GM19372 (cell line): ENCODE measurements around the gene SPECC1L.
A peak's percentile ranks its signal among the peaks of the same experiment; 100 is the strongest.
"Not testable (repeated sequence)": the region's sequence is repeated elsewhere in the genome, so short reads cannot be mapped to it uniquely, and the experiment has no call there.

ENCODE experiments used
- ATAC-seq: cut with Tn5 transposase; IDR thresholded peaks from one replicate; pipeline ENCODE4 v1.9.1; 2021; ENCODE audit warnings: mild to moderate bottlenecking, low read depth, moderate library complexity; ENCODE audit not compliant: unreplicated experiment

SPECC1L gene, protein sequence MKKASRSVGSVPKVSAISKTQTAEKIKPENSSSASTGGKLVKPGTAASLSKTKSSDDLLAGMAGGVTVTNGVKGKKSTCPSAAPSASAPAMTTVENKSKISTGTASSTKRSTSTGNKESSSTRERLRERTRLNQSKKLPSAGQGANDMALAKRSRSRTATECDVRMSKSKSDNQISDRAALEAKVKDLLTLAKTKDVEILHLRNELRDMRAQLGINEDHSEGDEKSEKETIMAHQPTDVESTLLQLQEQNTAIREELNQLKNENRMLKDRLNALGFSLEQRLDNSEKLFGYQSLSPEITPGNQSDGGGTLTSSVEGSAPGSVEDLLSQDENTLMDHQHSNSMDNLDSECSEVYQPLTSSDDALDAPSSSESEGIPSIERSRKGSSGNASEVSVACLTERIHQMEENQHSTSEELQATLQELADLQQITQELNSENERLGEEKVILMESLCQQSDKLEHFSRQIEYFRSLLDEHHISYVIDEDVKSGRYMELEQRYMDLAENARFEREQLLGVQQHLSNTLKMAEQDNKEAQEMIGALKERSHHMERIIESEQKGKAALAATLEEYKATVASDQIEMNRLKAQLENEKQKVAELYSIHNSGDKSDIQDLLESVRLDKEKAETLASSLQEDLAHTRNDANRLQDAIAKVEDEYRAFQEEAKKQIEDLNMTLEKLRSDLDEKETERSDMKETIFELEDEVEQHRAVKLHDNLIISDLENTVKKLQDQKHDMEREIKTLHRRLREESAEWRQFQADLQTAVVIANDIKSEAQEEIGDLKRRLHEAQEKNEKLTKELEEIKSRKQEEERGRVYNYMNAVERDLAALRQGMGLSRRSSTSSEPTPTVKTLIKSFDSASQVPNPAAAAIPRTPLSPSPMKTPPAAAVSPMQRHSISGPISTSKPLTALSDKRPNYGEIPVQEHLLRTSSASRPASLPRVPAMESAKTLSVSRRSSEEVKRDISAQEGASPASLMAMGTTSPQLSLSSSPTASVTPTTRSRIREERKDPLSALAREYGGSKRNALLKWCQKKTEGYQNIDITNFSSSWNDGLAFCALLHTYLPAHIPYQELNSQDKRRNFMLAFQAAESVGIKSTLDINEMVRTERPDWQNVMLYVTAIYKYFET

GRCh38 chr22:24270556-24271385, at the start of gene SPECC1L:
Gene SPECC1L, plus strand, starts transcription at chr22:24270831. Its CDS starts 31,401 bp downstream, at chr22:24302232.
- peak; percentile 92 for ATAC-seq

DNA sequence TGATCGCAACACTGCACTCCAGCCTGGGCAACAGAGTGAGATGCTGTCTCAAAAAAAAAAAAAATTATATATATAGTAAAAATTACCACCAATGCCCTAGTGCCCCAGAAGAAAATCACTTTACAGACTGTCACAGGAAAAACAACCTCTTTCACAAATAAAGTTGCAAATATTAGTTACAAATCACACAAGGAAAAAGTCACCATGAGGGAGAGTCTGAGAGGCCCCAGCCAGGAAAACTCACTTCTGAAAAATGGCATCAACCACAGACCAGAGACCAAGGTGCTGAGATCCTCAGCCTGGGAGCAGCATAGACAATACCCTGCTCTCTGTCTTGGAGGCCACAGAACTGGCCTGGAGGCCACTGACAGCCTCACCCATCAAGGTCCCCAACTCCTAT, 46.2 kb upstream of the SPECC1L start:
- no peak for ATAC-seq

GRCh38 chr22:24225044-24225601, 45.5 kb upstream of the SPECC1L start:
- no peak for ATAC-seq

DNA sequence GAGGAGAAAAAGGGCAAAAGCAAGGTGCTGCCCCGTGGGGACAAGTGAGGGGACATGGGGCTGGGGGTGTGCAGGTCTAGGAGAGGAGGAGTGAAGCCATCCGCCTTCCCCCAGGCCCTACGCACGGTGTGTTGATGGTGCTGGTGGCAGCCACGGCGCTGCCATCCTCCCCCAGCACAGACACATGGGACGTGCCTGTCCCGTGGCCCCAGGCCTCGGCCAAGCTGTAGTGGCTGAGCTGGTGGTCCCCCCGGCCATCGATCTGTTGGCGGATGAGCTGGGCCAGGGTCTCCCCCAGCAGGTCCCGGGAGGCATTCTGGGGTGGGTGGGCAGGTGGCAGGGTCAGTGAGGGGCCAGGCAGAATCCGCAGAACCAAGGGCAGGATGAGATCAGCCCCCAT, 44.7 kb upstream of the SPECC1L start:
- ATAC-seq: no peak

GRCh38 chr22:24230911-24231656, 39.5 kb upstream of the SPECC1L start:
- no peak for ATAC-seq

DNA sequence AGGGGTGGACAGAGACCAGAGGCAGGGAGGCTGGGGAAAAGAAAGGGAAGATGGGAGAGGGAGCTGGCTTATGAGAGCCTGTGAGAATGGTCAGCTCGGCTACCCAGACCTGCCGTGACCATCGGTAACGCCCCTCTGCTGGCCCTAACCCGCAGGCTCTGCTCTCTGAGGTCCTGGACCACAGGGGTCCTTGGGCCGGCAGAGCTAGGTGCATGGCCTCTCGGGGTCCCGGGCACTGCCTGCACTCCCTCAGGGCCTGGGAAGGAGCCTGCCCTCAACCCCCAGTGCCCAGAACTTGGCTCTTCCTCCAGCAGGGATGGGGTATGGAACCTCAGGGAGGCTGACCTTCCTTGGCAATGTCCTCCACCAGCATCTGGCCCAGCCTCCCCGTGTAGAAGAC, 38.9 kb upstream of the SPECC1L start:
- no peak for ATAC-seq

- ATAC-seq: no peak
These were observed 38.5 kb upstream of the SPECC1L start for GRCh38 chr22:24232124-24232523.

DNA sequence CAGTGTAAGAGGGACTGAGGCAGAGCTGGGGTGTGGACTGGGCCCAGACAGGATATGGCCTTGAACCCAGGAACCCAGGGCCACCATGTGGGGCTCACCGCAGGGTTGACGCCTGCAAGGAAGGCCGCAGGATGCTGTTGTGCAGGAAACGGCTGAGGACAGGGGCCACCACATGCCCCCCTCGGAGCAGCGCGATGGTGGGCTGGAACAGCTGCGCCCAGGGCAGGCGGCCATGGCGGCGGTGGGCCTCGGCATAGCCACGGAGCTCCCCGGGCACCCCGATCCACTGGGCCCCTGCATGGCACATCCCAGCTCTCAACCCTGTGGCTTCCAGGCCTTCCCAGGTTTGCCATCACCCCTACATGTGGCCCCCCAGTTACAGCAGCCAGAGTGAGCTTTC, 37.9 kb upstream of the SPECC1L start:
- ATAC-seq: no peak

GRCh38 chr22:24233235-24233634, 37.4 kb upstream of the SPECC1L start:
- ATAC-seq: no peak

- no peak for ATAC-seq
These were observed 36.8 kb upstream of the SPECC1L start for GRCh38 chr22:24233816-24234215.

- ATAC-seq: no peak
These were observed 35.3 kb upstream of the SPECC1L start for GRCh38 chr22:24235315-24235714.

GRCh38 chr22:24236656-24237055, 34.0 kb upstream of the SPECC1L start:
- no peak for ATAC-seq

DNA sequence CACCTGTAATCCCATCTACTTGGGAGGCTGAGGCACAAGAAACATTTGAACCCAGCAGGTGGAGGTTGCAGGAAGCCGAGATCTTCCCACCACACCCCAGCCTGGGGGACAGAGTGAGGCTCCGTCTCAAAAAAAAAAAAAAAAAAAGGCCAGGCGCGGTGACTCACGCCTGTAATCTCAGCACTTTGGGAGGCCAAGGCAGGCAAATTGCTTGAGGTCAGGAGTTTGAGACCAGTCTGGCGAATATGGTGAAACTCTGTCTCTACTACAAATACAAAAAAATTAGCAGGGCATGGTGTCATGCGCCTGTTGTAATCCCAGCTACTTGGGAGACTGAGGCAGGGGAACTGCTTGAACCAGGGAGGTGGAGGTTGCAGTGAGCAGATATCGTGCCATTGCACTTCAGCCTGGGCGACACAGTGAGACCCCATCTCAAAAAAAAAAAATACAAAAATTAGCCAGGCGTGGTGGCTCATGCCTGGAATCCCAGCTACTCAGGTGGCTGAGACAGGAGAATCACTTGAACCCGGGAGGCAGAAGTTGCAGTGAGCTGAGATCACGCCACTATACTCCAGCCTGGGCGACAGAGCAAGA, 32.4 kb upstream of the SPECC1L start:
- ATAC-seq: not testable (repeated sequence)

- no peak for ATAC-seq
These were observed 30.2 kb upstream of the SPECC1L start for GRCh38 chr22:24240381-24240780.

GRCh38 chr22:24240985-24241692, 29.5 kb upstream of the SPECC1L start:
- ATAC-seq: not testable (repeated sequence)

GRCh38 chr22:24243417-24243816, 27.2 kb upstream of the SPECC1L start:
- ATAC-seq: not testable (repeated sequence)

DNA sequence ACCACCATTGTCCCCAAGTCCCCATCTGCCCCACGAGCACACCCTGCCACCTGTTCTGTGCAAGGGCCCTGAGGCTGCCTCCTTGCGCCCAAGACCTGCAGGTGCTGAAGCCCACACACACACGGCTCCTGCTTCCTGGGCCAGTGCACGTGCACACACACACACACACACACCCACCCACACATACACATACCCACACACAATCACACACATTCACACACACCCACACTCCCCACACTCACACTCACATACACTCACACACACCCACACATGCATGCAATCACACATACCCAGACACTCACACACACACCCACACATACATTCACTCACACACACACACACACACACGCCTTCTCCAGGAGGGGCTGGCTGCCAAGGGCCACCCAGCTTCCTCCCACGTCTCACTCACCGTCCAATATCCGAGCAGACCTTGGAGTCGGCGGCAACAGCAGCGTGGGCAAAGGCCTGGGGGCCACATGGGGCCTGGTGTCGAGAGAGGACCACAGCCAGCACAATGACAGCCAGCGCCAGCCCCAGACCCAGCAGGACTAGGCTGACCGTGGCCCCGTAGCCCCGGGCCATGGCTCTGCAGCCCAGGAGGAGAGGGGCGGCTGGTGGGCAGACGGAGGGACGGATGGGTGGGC, 26.4 kb upstream of the SPECC1L start:
- ATAC-seq: no peak

- not testable (repeated sequence) for ATAC-seq
These were observed 25.6 kb upstream of the SPECC1L start, which contains the start of gene GGT5 for GRCh38 chr22:24245030-24245431. Gene GGT5, minus strand, starts transcription at chr22:24245082. Its CDS starts 357 bp downstream, at chr22:24244725.
